K562 (cell line): Measurements from ENCODE around the gene PASD1. TPM values are rescaled to one million over a fixed set of nuclear protein-coding genes. Genes with fewer than 3 reads are reported as not detected.

Source experiments
- ATAC-seq: fragments of 200-7000 bp; cut with Tn5 transposase; 3 replicates; pipeline ENCODE4 v1.9.1; 2020; ENCODE audit warnings: moderate library complexity
- BruUV-seq: library from RNA; stranded (reverse); fragments of 400-500 nt; replicated peaks from 2 replicates; lab custom pipeline; 2021; lab: Mats Ljungman, UMichigan
- CTCF ChIA-PET: fragments of 300-600 bp; formaldehyde crosslinking; extraction: SDS; loops from one replicate; lab custom pipeline; 2021; ENCODE audit warnings: low intra/inter-chr PET ratio; lab: Yijun Ruan, JAX
- POLR2A ChIA-PET: fragments of 300-600, 350-650 bp; sonication (Branson Sonifier 250); formaldehyde crosslinking; extraction: SDS; loops from one replicate; lab custom pipeline; 2021; ENCODE audit warnings: antibody characterized with exemption, inconsistent platforms; lab: Yijun Ruan, JAX
- DNase-seq, 4 experiments: peaks; one replicate each; pipeline versions ENCODE4 v3.0.0 to v3.0.0-alpha.2; 2011 to 2018; ENCODE audit warnings: low spot score in 3 of 4, mixed read lengths in 3 of 4; ENCODE audit errors: extremely low read depth in 1 of 4
- FAIRE-seq: peaks from 2 replicates; lab custom pipeline; 2011; peaks lifted over from hg19 to GRCh38; lab: Jason Lieb, UNC
- H2AFZ ChIP-seq: 2 replicates; pipeline ENCODE4 v1.6.0; 2011; ENCODE audit warnings: low read depth, low read length, control low read depth, inconsistent platforms
- H3K27ac ChIP-seq: fragments of 200-600 bp; 3 replicates; pipeline ENCODE4 v1.8.0; 2011; ENCODE audit warnings: low read depth, mild to moderate bottlenecking, control low read depth, inconsistent platforms, low read length, moderate library complexity, mixed read lengths; ENCODE audit errors: extremely low read depth
- H3K27me3 ChIP-seq, 2 experiments: fragments of 300-600 bp in 1 of 2; 2 replicates in 1 of 2; 3 replicates in 1 of 2; pipeline versions ENCODE4 v1.6.0 to v1.8.0; 2011; ENCODE audit warnings: inconsistent platforms in 2 of 2, low read length in 2 of 2, mild to moderate bottlenecking in 1 of 2, mixed read lengths in 1 of 2, moderate library complexity in 1 of 2; ENCODE audit not compliant: control insufficient read depth in 2 of 2, insufficient read depth in 2 of 2
- H3K36me3 ChIP-seq: fragments of 300-600 bp; 3 replicates; pipeline ENCODE4 v1.8.0; 2011; ENCODE audit warnings: mild to moderate bottlenecking, low read length, inconsistent platforms; ENCODE audit not compliant: control insufficient read depth, insufficient read depth
- H3K4me1 ChIP-seq, 2 experiments: fragments of 200-600 bp in 1 of 2; replicated peaks in 1 of 2; 2 replicates in 1 of 2; 3 replicates in 1 of 2; pipeline versions ENCODE4 v1.5.1 to v1.8.0; 2011; ENCODE audit warnings: inconsistent platforms in 2 of 2, low read length in 2 of 2, mild to moderate bottlenecking in 1 of 2, mixed read lengths in 1 of 2, moderate library complexity in 1 of 2; ENCODE audit not compliant: control insufficient read depth in 2 of 2, insufficient read depth in 2 of 2
- H3K4me2 ChIP-seq: 2 replicates; pipeline ENCODE4 v1.6.1; 2011; ENCODE audit warnings: low read length, control low read depth, inconsistent platforms, mixed read lengths; ENCODE audit not compliant: insufficient read depth
- H3K4me3 ChIP-seq: fragments of 200-600 bp; sonication (generic), shearing (Covaris generic); 2 replicates; pipeline ENCODE4 v1.5.1; 2016; ENCODE audit warnings: control low read depth, inconsistent platforms
- H3K79me2 ChIP-seq: fragments of 200-600 bp; 3 replicates; pipeline ENCODE4 v1.8.0; 2011; ENCODE audit warnings: low read length, inconsistent platforms; ENCODE audit not compliant: control insufficient read depth, insufficient read depth
- H3K9ac ChIP-seq, 2 experiments: 2 replicates each; pipeline versions ENCODE4 v1.6.0 to v1.6.1; 2011; ENCODE audit warnings: low read depth in 2 of 2, low read length in 2 of 2, control low read depth in 1 of 2, inconsistent platforms in 1 of 2, mild to moderate bottlenecking in 1 of 2, mixed read lengths in 1 of 2; ENCODE audit not compliant: insufficient read depth in 1 of 2
- H3K9me1 ChIP-seq: one replicate; pipeline ENCODE4 v1.6.0; 2011; ENCODE audit warnings: inconsistent platforms, mild to moderate bottlenecking, low read length, moderate library complexity; ENCODE audit not compliant: control insufficient read depth, insufficient read depth
- H3K9me3 ChIP-seq: replicated peaks from 2 replicates; pipeline ENCODE4 v1.5.1; 2011; ENCODE audit warnings: low read depth, low read length, inconsistent platforms; ENCODE audit not compliant: control insufficient read depth, insufficient read depth
- H4K20me1 ChIP-seq: replicated peaks from 2 replicates; pipeline ENCODE4 v1.6.1; 2011; ENCODE audit warnings: low read length, inconsistent platforms, mixed read lengths; ENCODE audit not compliant: control insufficient read depth, insufficient read depth
- CHAMP1 ChIP-seq: fragments of 450-650 bp; IDR thresholded peaks from 2 replicates; pipeline ENCODE4 v1.6.1; 2016; ENCODE audit warnings: mild to moderate bottlenecking
- HES1 ChIP-seq: fragments of 450-650 bp; IDR thresholded peaks from 2 replicates; pipeline ENCODE4 v1.6.1; 2016; ENCODE audit warnings: low read depth, mild to moderate bottlenecking, moderate library complexity
- MGA ChIP-seq: fragments of 450-650 bp; IDR thresholded peaks from 2 replicates; pipeline ENCODE4 v1.6.1; 2016; ENCODE audit warnings: mild to moderate bottlenecking, moderate library complexity
- SIN3B ChIP-seq: fragments of 450-650 bp; IDR thresholded peaks from 2 replicates; pipeline ENCODE4 v1.6.1; 2017; ENCODE audit warnings: low read depth, mild to moderate bottlenecking, moderate library complexity
- SLC30A9 ChIP-seq: fragments of 250-450 bp; sonication (Bioruptor Pico); IDR thresholded peaks from 2 replicates; pipeline ENCODE4 v1.8.0; 2022; ENCODE audit warnings: mild to moderate bottlenecking, moderate library complexity
- THRAP3 ChIP-seq: fragments of 450-650 bp; IDR thresholded peaks from 2 replicates; pipeline ENCODE4 v1.6.1; 2016; ENCODE audit warnings: mild to moderate bottlenecking, inconsistent platforms, borderline replicate concordance
- ZNF217 ChIP-seq: sonication (generic); formaldehyde crosslinking; IDR thresholded peaks from 2 replicates; pipeline ENCODE4 v1.8.0; 2022; ENCODE audit warnings: mild to moderate bottlenecking, missing genetic modification reagents
- WGBS: fragments of 100-300 bp; shearing (Covaris generic); methylation state at CpG from one replicate; pipeline ENCODE4 v1.1.6; 2016; ENCODE audit warnings: low coverage, mixed read lengths; ENCODE audit not compliant: insufficient coverage; ENCODE audit errors: missing lambda C conversion rate; 5-methylcytosine and 5-hydroxymethylcytosine counted together
- in situ Hi-C: fragments of 300-500 bp; cut with MboI; formaldehyde crosslinking; loops from 4 replicates; pipeline ENCODE4 v1.15.0; 2018; ENCODE audit warnings: inconsistent platforms, mixed read lengths
- intact Hi-C: fragments of 100-400 bp; cut with micrococcal nuclease; formaldehyde crosslinking; loops from 2 replicates; pipeline ENCODE4 v1.14.2; 2022
- polyA plus RNA-seq, 8 experiments: library from polyadenylated mRNA; depleted of rRNA in 4 of 8; stranded (reverse) in 5 of 8; unstranded in 3 of 8; fragments of >200 nt; fragmentation: Nextera tagmentation in 2 of 8; fragmentation: Illumina TruSeq in 1 of 8; extraction: Ambion mirVana in 2 of 8; extraction: Trizol in 1 of 8; gene quantifications; 2 replicates each; pipeline versions ENCODE4 v1.2.1 to v1.2.3, GENCODE V29; 2011 to 2014; ENCODE audit warnings: inconsistent platforms in 1 of 8, missing spikeins in 1 of 8
- total RNA-seq, 7 experiments: library from RNA; depleted of rRNA in 6 of 7; stranded (reverse); fragments of >200 nt in 6 of 7; fragmentation: Illumina TruSeq in 2 of 7; extraction: Trizol in 2 of 7; gene quantifications; 2 replicates each; pipeline versions ENCODE4 v1.2.1 to v1.2.3, GENCODE V29; 2011 to 2021; ENCODE audit warnings: low replicate concordance in 1 of 7

PASD1 gene
- total and polyA plus RNA-seq, 9 of the 15 experiments (the other 6 are each of a cell fraction or from before 2014, with no cell fraction given): 1.7 to 12.8 (median 9.6) TPM

- TF ChIP-seq HES1 (no peak), SLC30A9 (CRISPR knock-in tag) (no peak)
Observed at GRCh38 chrX:151517421-151517820, 46.1 kb upstream of the PASD1 start (continued).

- no peaks in the 10 kb centered on the region for H3K79me2 ChIP-seq
- DNase-seq: no peak
- no peak overlapping the region for H3K4me2 ChIP-seq
- no peaks in the 10 kb centered on the region for H3K9me1 ChIP-seq
- ChIA-PET POLR2A (no interaction called here), CTCF (no interaction called here)
- H3K9me3 ChIP-seq: no peaks in the 10 kb centered on the region
- in situ Hi-C loops (no loop called here), intact Hi-C loops (no loop called here)
- H4K20me1 ChIP-seq: no peaks in the 10 kb centered on the region
- H3K27me3 ChIP-seq: no peaks in the 10 kb centered on the region; a peak in 1 of 5 replicates
- ATAC-seq: no peak
- no peak for FAIRE-seq
- H3K36me3 ChIP-seq: no peaks in the 10 kb centered on the region
- H2AFZ ChIP-seq: no peak overlapping the region
- no peak overlapping the region for H3K9ac ChIP-seq
- no peak overlapping the region for H3K27ac ChIP-seq
- no TSS peak for BruUV-seq
- no peak overlapping the region for H3K4me3 ChIP-seq
- 6% methylated on average over 2 of the region's 2 CpGs for WGBS
- no peaks in the 10 kb centered on the region for H3K4me1 ChIP-seq
- no peak for TF ChIP-seq THRAP3
- no peak for TF ChIP-seq CHAMP1
- no peak for TF ChIP-seq MGA
- TF ChIP-seq SIN3B: no peak
- no peak for TF ChIP-seq ZNF217
Observed at GRCh38 chrX:151523351-151523750, 40.1 kb upstream of the PASD1 start.
